GM11168 (cell line): ENCODE data around the gene EMSY.

Experiments
- in situ Hi-C: fragments of 300-500 bp; cut with MboI; formaldehyde crosslinking; loops from one replicate; pipeline ENCODE4 v1.12.0; 2022; ENCODE audit warnings: low sequenced_read_pairs; ENCODE audit not compliant: unreplicated experiment

EMSY gene

DNA sequence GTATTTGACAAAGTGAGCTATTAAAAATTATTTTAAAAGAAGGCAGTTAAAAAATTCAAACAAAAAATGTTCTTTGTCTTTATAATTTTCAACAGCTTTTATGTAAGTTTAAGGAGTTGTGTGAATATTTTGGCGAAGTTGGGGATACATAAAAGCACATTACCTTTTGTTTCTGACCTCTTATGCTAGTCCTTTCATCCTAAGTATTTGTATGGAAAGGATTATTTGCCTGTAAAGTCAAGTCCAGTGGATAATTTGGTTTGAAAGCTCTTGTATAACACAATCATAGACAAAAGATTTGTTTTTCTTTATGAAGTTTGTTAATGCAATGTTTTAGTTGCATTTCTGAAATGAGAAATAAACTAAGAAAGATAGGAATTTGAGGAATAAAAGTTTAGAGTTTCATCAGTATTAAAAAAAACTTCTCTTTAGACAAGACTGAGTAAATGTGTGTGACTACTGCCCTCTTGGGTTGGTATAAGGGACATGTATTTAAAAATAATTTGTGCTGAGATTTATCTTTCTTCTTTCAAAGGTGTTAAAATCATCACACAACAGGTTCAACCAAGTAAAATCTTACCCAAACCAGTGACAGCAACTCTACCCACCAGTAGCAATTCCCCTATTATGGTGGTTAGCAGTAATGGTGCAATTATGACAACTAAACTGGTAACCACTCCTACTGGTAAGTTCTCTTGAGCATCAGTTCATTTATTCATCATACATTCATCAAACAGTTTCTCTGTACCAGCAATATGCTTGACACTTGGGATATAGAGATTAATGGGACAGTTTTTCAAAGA, 68.2 kb downstream of the EMSY start:
- in situ Hi-C loops: no loop called here

DNA sequence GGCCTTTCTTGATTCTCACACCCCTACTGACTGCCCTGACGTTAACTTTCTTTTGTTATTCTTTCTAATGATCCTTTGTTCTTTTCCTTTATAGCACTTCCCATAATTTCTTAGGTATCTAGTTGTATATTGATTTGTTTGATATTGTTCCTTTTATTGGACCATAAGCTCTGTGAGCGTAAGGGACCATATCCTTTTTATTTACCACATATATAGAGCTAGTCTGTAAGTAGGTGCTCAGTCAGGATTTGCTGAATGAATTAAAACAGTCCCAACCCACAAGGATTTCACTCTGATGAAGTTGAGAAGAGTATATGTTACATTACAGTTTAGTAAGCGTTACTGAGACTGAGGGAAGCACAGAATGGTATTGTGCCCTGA, 68.8 kb downstream of the EMSY start:
- in situ Hi-C loops: no loop called here

DNA sequence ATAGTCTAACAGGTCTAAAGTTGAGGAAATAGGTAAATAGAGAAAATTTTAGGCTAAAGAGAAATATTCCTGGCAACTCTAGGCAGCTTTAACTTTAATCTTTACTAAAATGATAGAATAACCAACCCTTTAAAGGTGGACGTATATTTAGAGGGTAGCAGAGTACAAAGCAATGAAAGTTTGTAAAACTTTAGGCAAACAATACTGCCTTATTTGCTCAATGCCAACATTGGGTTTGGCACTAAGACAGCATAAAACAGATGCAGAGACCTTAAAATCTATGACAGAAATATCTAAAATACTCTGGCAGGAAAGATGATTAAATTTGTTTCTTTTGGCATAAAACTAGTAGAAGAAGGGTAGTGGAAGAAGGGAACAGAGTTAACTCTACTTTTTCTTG, 70.7 kb downstream of the EMSY start:
- in situ Hi-C loops: no loop called here

GRCh38 chr11:76523147-76523546, 78.3 kb downstream of the EMSY start:
- in situ Hi-C loops: no loop called here

DNA sequence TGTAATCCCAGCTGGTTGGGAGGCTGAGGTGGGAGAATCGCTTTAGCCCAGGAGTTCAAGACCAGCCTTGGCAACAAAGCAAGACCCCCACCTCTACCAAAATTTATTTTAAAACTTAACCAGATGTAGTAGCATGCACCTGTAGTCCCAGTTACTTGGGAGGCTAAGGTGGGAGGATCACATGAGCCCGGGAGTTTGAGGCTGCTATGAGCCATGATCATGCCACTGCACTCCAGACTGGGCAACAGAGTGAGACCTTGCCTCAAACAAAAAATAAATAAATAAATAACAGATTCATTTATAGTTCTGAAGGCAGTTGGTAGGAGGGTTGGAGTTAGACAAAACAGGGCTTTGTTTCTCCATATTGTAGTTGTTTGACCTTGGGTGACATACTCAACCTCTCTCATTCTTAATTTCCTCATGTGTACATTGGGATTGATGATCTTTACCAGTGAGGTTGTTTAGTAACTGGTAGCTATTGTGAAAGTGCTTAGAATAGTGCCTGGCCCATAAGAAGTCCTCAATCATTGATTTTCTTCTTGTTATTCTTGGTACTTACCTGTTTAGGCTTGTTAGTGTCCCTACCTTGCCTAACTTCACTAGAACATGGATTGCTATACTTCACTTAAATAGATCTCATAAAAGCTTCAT, 79.1 kb downstream of the EMSY start:
- in situ Hi-C loops: no loop called here

DNA sequence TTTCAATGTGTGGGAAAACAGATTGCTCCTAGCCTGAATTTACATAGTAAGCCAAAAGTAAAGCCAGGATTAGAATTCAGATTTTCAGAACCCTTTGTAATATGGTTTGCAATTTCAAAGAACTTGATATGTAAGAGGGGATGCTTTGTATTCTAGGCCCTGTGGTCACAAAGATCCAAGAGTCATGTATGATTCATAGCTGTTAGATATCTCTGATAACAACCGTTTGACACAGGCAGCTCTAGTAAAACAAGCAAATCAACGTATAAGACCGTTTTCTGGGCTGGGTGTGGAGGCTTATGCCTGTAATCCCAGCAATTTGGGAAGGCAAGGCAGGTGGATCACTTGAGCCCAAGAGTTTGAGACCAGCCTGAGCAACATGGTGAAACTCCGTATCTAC, 79.6 kb downstream of the EMSY start:
- in situ Hi-C loops: no loop called here

DNA sequence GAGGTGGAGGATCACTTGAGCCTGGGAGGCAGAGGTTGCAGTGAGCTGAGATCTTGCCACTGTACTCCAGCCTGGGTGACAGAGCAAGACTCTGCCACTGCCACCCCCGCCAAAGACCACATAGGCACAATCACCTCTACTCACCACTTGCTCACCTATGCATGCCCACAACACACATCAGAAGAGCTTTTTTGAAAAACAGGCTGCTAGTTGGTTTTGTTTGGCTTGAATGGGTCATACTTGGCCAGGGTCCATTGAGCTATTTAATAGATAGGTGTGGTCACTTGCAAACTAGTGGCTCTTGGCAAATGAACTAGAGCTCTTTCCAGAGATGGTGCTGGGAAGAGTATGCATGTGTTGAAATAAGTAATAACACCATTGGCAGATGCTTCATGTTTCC, 80.1 kb downstream of the EMSY start:
- in situ Hi-C loops: no loop called here

DNA sequence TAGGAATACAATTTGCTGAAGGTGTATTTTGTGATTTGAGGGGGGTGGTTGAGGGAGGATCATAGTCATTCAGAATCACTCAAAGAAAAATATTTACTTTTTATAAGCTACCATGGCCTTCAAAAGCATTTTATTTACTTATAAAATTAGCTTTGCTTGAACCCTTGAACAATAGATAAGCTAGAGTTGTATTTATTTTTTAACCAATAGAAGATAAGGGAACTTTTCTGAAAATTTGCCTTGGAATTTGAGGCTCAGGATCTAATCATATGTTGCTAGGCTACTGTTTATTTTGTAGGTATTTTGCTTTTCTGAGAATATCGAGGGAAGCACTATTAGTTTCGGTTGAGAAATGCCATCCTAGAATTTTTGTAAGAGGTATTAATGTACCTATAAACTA, 82.1 kb downstream of the EMSY start:
- in situ Hi-C loops: no loop called here

- in situ Hi-C loops: loop anchor here (10.0 kb wide), 1 partner anchor 142 kb away; no protein-coding TSS in a partner anchor
Observed at GRCh38 chr11:76542436-76542835, 97.6 kb downstream of the EMSY start.

GRCh38 chr11:76543006-76543703, 98.3 kb downstream of the EMSY start:
- in situ Hi-C loops: loop anchor here (10.0 kb wide), 1 partner anchor 142 kb away; no protein-coding TSS in a partner anchor

GRCh38 chr11:76550781-76551180, 106.0 kb downstream of the EMSY start:
- in situ Hi-C loops: no loop called here

DNA sequence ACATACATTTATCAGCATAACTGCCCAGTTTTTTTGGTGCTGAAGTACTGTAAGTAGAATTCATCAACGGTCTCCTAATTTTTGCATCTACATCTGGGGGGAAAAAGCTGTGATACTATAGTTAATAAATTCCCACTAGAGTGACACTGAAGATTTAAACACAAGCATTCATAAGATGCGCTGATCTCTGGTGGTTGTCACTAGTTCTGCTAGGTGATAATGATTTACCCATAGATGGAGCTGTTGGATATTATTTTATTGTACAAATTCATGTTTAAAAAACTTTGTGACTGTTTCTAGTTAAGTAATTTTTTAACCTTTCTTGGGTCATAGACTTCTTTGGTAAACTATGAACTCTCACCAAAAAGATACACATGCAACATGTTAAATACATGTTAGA, 106.6 kb downstream of the EMSY start:
- in situ Hi-C loops: no loop called here

DNA sequence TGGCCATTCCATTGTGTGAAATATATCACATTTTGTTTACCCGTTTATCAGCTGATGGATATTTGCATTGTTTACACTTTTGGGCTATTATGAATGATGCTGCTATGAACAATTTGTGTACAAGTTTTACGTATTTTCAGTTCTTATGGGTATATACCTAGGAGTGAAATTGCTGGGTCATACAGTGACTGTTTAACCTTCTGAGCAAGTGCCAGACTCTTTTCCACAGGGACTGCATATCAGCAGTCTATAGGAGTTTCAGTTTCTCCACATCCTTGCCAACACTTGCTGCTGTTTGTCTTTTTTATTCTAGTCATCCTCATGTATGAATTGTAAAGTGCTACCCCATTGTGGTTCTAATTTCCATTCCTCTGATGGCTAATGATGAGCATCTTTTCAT, 108.2 kb downstream of the EMSY start:
- in situ Hi-C loops: no loop called here

- in situ Hi-C loops: no loop called here
Observed at GRCh38 chr11:76553554-76554476, 109.0 kb downstream of the EMSY start.

DNA sequence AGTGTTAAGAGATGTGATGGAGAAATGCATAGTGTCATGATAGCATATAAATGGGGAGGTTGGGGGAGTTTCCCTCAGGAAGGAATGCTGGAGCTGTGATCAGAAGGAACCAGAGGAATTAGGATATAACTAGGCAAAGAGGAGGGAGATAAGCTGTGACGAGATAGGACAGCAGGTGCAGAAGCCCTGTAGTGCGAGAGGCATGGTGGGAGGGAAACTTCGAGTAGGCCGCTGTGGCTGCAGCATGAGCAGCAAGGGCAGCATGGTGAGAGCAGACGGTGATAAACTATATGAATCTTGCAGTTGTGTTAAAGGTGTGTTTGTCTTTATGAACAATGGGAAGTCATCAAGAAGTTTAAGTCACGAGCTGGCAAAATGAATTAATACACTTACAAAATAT, 109.9 kb downstream of the EMSY start:
- in situ Hi-C loops: no loop called here

- in situ Hi-C loops: no loop called here
Observed at GRCh38 chr11:76557466-76557865, 112.6 kb downstream of the EMSY start.

GRCh38 chr11:76558473-76558872, 113.7 kb downstream of the EMSY start:
- in situ Hi-C loops: no loop called here

DNA sequence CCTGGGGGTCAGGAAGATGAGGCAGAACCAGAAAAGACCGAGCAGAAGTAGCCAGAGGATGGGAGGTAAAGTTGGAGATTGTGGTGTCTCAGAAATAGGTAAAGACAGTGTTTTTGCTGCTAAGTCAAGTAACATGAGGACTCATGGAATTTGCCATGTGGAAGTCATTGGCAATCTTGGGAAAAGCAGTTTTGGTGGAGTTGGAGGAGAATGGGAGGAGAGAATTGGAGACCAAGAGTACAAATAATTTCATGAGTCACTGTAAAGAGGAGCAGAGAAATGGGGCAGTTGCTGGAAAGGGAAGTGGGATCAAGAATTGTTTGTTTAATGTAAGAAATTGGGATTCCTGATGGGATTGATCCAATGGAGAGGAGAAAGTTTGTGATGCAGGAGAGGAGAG, 114.1 kb downstream of the EMSY start:
- in situ Hi-C loops: no loop called here

- in situ Hi-C loops: no loop called here
Observed at GRCh38 chr11:76559346-76559745, 114.5 kb downstream of the EMSY start.

- in situ Hi-C loops: no loop called here
Observed at GRCh38 chr11:76560219-76560618, 115.4 kb downstream of the EMSY start.
